Transverse colon (tissue), 4 donors: Measurements from ENCODE around the gene MOB1B.

Source experiments
- EP300 ChIP-seq: sonication (generic); formaldehyde crosslinking; IDR thresholded peaks from one replicate; pipeline ENCODE4 v1.6.1; 2017; ENCODE audit warnings: antibody characterized with exemption, low read depth
- POLR2A ChIP-seq: fragments of 450-650 bp; IDR thresholded peaks from one replicate; pipeline ENCODE4 v1.6.1; 2016; ENCODE audit warnings: antibody characterized with exemption, mild to moderate bottlenecking, moderate library complexity
- POLR2AphosphoS5 ChIP-seq, 3 donors: sonication (generic); formaldehyde crosslinking; IDR thresholded peaks; one replicate each; pipeline ENCODE4 v1.6.1; 2016; ENCODE audit warnings: antibody characterized with exemption in 3 of 3
- TF ChIP-seq, protein P1 (sequence below), 5 experiments: fragments of 200-600 bp in 3 of 5; fragments of 450-650 bp in 2 of 5; sonication (generic) in 3 of 5; IDR thresholded peaks; 1 replicate in 2 of 5; 2 replicates in 3 of 5; pipeline ENCODE4 v1.5.1; 2016 to 2017; ENCODE audit warnings: antibody characterized with exemption in 5 of 5, inconsistent platforms in 3 of 5, mild to moderate bottlenecking in 2 of 5, moderate library complexity in 1 of 5

GRCh38 chr4:70994069-70994366 is 91.8 kb downstream of the MOB1B start:
- TF ChIP-seq POLR2A (no peak), POLR2AphosphoS5 (IDR thresholded peaks at IDR 0.05) (no peak), EP300 (no peak)
- TF ChIP-seq, protein P1, sequence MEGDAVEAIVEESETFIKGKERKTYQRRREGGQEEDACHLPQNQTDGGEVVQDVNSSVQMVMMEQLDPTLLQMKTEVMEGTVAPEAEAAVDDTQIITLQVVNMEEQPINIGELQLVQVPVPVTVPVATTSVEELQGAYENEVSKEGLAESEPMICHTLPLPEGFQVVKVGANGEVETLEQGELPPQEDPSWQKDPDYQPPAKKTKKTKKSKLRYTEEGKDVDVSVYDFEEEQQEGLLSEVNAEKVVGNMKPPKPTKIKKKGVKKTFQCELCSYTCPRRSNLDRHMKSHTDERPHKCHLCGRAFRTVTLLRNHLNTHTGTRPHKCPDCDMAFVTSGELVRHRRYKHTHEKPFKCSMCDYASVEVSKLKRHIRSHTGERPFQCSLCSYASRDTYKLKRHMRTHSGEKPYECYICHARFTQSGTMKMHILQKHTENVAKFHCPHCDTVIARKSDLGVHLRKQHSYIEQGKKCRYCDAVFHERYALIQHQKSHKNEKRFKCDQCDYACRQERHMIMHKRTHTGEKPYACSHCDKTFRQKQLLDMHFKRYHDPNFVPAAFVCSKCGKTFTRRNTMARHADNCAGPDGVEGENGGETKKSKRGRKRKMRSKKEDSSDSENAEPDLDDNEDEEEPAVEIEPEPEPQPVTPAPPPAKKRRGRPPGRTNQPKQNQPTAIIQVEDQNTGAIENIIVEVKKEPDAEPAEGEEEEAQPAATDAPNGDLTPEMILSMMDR (IDR thresholded peaks at IDR 0.05) = no peak
